HG02610 (cell line): ENCODE results near the gene CFDP1.
A peak's percentile ranks its signal among the peaks of the same experiment; 100 is the strongest.

ENCODE experiments used
- ATAC-seq: cut with Tn5 transposase; IDR thresholded peaks from one replicate; pipeline ENCODE4 v1.9.1; 2021; ENCODE audit warnings: mild to moderate bottlenecking, moderate library complexity; ENCODE audit not compliant: unreplicated experiment

Gene CFDP1

DNA sequence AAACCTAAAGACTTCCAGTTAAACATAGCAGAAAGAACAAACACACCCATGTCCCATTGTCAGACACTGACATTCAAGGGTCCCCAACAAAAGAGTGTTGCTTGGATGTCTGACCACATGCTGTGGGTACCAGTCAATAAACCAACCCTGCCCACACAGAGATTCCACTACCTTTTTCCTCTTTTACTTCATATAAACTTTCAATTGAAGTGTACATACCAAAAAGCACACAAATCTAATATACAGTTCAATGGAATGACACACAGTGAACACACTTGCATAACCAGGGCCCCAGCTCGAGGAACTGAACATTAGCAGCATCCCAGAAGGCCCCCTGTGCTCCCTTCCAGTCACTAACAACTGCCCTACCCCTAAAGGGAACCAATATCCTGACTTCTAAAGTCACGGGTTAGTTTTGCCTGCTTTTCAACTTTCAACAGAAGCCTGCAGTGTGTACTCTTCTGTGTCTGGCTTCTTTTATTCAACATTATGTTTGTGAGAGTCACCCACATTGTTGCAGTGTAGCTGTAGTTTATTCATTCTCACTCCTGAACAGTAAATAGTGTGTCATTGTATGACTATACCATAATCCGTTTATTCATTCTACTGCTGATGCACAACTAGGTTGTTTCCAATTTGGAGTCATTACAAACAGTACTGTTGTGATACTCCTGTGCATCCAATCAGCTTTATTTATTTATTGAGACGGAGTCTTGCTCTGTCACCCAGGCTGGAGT, 18.0 kb downstream of the CFDP1 start:
- no peak for ATAC-seq

DNA sequence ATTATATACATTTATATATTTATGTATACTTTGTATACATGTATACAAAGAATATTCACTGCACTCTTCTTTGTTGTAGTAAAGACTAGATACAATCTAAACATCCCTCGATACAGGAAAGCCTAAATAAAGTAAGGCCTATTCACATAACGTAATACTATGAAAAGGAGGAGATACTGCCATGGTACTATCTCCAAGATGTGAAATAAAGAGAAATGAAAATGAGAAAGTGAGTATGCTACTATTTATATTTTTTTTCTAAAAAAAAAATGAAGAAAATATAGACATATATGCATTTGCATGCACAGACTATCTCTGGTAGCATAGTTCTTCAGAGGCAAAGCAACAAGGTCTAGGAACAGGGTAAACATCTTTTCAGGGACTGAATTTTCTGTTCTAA, 19.4 kb downstream of the CFDP1 start:
- no peak for ATAC-seq

DNA sequence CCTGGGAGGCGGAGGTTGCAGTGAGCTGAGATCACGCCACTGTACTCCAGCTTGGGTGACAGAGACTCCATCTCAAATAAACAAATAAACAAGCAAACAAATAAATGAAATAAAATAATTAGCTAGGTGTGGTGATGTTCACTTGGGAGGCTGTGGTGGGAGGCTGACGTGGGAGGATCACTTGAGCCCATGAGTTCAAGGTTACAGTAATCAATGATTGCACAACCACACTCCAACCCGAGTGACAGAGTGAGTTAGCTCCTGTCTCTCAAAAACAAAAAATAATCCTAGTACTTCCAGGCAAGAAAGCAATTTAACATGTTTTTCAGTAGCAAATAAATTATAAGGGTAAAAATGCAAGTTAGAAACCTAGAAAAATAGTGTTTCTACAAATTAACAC, 26.4 kb downstream of the CFDP1 start:
- ATAC-seq, result no peak

DNA sequence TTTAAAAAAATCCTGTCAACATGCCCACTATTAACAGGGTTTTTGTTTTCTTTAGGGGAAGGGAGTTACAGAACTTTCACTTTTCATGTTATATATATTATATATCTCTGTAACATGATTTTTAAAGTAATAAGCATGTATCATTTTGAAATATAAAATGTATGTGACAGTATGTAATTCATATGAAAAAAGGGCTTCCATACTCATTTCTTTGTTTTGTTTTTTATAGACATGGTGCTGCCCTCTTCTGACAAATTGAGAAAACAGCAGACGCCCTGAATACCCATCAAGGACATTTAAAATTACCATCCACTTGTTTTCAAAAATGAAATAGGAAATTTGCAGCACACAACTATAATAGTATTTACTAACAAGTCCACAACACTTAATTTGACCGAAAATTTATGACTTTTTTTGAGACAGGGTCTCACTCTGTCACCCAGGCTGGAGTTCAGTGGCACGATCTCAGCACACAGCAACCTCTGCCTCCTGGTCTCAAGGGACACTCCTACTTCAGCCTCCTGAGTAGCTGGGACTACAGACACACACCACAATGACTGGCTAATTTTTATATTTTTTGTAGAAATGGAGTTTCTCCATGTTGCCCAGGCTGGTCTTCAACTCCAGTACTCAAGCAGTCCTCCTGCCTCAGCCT, 30.4 kb downstream of the CFDP1 start:
- ATAC-seq, result no peak

DNA sequence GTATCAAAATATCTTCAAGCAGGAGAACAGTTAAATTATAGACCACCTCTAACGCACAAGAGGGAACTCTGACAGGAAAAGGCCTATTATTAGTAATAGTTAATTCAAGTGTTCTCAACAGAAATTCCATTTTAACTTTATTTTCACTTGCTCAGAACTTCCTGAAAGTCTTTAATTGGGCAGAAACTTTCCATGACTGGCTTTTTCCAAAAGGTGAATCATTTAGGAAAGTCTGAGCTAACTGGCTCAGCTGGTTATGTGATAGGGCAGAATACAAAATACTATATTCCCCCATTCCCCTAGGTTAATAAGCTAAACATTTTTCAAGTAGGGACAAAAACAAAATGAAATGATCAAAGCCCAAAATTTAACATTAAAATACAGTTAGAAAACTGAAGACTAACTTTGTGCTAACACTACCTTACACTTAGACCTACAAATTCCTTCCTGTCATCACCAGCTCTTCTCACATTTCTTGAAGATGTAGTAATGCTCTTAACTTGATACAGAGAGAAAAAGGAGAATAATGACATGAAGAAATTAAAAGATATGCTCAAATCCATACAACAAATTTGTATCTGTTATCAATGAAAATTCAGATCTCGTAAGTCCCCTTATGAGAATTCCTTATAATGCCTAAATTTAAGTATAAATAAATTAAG, 31.0 kb downstream of the CFDP1 start:
- no peak for ATAC-seq

DNA sequence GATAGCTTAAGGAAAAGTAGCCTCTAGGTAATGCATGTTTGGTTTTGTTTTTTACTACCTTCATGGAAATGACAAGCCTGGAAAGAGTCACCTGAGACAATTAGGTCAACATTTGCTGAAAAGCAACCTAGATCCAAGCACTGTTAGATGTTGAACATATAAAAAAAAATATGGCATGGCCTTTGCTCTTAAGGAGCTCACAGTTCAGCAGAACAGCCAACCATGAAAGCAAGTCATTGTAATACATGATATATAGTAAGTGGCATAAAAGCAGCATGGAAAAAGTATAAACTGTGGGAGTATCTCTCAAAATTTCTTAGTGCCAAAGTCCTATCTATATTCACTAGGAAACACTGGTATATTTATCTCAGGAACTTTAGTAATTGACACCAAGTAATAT, 31.6 kb downstream of the CFDP1 start:
- no peak for ATAC-seq

DNA sequence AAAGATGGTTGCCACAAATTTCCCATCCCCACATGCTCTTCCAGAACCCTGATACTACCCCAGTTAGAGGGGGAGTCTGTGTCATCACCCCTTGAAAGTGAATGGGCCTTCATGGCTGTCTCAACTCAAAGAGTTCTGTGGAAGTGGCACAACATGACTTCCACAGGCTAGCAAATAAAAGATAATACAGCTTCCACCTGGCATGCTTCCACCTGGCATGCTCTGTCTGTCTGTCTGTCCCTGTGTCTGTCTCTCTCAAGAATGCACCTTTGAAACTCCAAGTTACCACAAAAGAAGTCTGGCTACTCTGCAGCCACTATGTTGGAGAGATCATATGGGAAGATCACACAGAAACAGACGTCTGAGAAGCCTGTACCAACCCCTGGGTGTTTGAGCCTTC, 35.0 kb downstream of the CFDP1 start:
- no peak for ATAC-seq

DNA sequence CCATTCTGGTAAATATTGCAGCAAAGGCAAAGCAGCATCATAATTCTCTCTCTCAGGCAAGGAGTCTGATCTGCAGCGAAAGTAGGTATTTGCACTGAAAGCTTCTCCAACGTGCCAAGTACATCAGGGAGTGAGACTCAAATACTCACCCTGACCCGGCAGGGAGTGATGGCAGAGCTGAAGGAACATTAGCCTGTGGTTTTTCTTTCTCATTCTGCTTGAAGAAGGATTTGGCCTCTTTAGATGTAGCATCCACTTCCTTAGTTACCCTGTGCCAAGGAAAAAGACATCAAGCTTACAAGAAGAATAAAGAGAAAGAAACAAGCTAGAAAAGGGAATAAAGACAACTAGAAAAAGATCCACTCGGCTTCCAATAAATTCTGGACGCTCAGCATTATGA, 38.4 kb downstream of the CFDP1 start:
- ATAC-seq, result no peak

DNA sequence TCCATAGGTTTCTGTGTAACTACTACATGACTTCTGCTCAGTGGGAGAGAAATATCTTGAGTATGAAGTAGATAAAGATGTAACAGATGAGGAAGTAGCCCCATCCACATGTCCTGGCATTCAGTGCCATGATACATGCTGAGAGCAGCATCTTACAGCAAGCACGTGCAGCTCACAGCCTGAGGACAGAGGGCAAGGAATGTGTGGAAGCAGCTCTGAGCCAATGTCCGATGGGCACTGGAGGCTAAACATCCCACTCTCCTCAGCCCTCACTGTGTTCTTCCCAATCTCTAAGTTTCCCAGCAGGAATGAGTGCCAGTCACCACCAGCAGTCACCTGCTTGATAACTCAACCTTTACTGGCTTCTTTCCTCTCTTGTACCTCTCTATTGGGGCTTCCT, 40.4 kb downstream of the CFDP1 start:
- ATAC-seq, result no peak

DNA sequence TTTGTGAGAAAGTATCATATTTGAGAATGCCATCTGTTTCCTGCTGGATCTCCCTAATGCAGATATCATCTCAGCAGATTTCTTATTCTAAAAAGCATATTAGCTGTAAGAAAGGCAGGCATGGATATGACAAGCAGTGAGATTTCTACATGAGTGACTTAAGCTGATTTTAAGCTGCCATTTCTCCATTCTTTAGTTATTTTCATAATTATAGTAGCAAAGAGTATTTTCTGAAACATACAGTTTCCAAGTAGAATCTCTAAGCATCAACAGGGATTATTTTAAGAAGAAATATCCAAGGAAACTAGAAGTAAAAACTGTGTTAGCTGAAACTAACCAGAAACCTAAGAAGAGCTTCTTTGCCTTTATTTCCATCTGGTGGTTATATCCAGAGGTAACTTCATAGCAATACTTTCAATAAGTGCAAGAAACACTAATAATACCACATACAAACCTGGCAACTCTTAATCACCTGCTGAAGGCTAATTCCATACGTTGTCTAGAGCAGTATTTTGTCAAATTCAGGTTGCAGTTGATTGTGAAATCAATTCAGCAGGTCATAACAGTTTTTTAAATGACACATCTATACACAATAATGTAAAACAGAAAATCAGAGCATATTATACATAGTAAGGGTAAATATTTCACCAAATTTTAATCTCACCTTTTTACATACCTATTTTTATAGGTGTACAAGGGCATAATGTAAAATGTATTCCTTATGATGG, 42.2 kb downstream of the CFDP1 start:
- no peak for ATAC-seq

DNA sequence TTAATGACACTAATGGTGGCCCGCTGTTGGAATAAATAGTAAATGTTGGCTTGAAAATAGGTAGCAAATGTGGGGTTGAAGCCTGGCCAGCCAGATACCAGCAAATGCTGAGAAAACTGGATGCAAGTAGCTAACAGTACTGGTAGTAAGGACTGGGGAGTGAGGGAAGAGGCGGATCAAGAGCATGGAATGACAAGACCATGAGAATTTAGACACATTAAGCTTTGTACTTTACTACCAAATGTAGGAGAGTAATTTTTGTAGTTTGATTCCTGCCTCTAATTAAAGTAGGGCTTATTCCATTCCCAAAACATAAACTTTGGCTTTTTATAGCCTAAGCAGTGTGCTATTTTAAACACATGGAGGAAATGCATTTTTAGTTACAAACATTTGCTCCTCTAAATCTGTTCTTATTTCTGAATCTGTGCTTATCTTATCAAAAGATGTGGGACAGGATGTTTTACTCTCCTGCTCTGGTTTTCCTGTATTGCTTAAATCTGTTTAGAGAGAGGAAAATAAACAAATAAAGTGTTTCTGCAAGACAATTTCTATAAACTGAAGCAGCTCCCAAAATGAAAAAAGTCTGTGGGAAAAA, 44.1 kb downstream of the CFDP1 start:
- ATAC-seq, result no peak

DNA sequence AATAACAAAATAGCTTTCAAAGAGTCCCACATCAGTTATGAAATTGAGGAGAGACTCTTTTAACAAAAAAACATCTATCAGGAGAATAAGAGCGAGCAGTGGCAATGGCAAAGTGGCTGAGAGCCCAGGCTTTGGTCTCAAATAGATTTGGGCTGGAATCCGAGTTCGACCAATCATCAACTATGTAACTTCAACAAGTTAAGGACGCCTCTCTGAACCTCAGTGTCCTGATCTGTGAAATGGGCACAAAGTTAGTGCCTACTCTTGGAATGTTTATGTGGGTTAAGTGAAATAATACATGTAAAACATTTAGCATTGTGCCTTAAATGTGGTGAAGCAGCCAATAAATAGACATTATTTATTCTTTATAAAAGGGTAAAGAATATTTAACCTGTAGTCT, 45.4 kb downstream of the CFDP1 start:
- no peak for ATAC-seq

DNA sequence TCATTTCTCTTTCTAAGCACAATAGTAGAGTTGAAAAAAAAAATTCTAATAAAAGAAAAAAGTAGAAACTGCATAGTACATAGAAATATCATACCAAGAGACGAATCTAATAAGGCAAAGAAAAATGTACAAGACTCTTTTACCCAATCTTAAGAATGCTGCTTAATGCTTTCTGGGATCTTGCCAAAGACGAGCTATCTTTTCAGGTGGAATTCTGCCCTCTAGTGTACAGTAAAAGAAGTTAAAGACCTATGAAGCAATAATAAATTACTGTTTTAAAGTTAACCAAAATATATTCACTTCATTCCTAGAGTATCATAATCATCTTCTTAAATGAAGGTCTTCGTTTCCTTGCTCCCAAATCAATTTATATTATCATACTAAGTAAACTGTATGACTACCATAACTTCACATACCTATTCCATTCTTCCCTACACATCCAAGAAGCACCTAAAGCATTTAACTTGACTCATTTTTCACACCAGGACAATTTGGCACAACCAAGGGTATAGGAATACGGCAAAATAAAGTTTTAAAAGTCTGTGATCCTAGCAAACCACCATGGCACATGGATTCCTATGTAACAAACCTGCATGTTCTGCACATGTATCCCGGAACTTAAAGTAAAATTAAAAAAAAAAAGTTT, 47.7 kb downstream of the CFDP1 start:
- ATAC-seq, result peak; percentile 42

DNA sequence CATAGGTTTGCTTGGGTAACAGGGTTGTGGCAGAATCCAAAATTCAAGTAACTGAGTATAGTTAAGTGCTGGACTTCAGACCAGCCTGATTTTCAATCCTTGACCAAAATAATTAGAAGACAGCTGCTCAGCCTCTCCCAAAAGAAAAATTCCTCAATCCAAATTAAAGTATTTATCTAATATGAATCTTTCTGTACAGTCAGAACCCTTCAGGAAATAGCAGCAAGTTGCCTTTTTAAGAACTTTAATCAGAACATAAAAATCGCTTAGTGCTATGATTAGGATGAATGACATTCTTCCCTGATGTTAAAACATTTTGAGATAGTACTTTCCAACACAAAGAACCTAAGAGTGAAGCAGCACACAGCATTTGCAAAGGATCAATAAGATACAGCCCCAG, 50.2 kb downstream of the CFDP1 start:
- ATAC-seq, result no peak

DNA sequence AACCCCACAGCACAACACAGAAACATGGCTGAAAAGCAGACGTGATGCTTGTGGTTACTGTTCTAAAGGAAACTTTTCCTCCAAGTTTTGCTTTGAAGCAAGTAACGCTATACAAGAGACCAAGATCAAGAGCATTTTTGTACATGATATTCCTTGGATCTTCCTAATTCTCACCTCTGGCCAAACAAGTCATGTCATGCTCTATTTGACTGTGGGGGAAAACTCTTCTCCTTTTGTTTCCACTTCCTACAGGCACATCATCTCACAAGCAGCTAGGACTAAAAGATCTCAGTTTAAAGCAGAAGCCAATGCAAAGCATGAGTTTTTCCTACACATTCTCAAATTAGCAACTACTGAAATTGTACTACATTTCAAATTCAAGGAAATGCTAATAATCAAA, 50.7 kb downstream of the CFDP1 start:
- ATAC-seq, result no peak

DNA sequence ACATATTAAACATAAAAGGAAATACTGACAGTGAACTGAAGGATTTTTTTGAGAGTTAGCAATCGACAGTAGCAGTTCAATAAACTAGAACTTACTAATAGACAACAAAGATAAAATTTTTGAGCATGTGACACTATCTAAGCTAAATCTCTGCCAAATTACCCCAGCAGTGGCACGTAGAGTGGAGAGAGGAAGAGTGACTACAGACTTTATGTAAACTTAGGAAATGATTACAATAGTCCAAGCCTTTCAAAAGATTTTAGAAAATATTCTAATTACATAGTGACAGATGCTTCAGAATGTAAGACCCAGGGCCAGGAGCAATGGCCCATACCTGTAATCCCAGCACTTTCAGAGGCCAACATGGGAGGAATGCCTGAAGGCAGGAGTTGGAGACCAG, 52.4 kb downstream of the CFDP1 start:
- no peak for ATAC-seq

DNA sequence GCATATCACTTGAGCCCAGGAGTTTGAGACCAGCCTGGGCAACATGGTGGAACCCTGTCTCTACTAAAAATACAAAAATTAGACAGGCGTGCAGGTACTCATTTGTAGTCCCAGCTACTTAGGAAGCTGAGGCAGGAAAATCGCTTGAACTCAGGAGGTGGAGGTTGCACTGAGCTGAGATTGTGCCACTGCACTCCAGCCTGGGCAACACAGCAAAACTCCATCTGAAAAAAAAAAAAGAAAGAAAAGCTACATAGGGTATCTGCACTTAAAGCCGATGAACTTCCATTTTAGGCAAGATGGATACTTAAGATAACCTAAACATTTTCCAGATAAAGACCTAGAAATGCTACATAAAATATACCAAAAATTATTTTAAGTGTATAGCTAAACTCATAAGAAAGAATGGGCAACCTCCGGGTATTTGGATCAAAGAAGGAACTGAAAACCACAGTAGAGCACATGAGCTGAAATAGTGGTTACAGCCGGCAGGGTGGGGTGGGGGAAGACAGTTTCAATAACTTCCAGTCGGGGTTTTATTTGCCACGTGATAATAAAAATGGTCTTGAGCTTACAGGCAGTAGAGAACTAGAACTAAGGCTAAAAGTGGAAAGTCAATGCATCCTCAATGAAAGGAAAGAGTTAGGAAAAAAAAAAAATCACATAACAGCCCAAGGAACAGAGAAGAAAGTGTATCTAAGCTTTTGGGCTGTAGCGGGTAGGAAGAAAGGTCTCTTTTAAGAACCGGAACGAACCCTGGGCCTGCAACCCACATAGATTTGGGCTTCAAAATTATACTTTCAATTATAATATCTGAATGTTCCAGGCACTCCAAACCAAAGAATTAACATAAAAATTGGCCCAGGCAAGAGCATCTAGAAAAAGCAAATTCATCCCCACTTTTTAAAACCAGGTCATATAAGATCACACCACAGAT, 53.1 kb downstream of the CFDP1 start:
- peak; percentile 70 for ATAC-seq

DNA sequence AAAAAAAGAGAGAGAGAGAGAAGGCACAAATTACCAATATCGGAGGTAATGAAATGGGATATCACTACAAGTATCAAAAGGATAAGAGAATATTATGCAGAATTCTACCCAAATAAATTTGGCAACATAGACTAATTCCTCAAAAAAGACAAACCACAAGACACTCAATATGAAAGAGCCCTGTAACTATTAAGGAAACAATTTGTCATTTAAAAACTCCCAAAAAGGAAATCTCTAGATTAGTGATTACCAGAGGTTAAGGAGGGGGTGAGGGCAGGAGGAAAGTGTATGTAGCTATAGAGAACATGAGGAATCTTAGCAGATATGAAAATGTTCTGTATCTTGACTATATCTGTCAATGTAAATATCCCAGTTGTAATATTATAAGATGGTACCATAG, 54.0 kb downstream of the CFDP1 start:
- ATAC-seq, result peak; percentile 72

DNA sequence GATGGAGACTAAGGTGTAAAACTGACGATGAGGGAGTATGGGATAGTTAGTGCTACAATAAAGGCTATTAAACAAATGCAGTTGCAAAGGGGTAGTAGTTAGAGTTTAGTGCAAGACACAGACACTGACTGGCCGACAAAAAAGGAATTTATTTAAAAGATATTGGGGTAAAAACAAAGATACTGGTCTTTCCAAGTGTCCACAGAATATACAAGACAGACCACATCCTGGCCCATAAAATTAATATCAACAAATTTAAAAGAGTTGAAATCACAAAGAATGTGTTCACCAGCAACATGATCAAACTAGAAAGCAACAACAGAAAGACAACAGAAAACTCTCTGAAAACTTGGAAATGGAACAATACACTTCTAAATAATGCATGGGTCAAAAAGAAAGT, 54.7 kb downstream of the CFDP1 start:
- no peak for ATAC-seq
